Caco-2 (cell line): ENCODE data around the gene RPS18. TPM values are rescaled to one million over a fixed set of nuclear protein-coding genes. Genes with fewer than 3 reads are reported as not detected.
"Not testable (repeated sequence)": the region's sequence is repeated elsewhere in the genome, so short reads cannot be mapped to it uniquely, and the experiment has no call there.

ENCODE experiments used
- BruUV-seq: library from RNA; stranded (reverse); fragments of 400-500 nt; replicated peaks from 2 replicates; lab custom pipeline; 2021; lab: Mats Ljungman, UMichigan
- CTCF ChIA-PET: fragments of 300-600 bp; sonication (Branson Sonifier 250); formaldehyde crosslinking; loops from one replicate; lab custom pipeline; 2022; ENCODE audit warnings: antibody characterized with exemption; lab: Charles Lee
- POLR2A ChIA-PET: fragments of 300-600 bp; sonication (Branson Sonifier 250); formaldehyde crosslinking; loops from one replicate; lab custom pipeline; 2022; ENCODE audit warnings: antibody characterized with exemption; lab: Charles Lee
- DNase-seq, 2 experiments: peaks; one replicate each; pipeline versions ENCODE4 v3.0.0 to v3.0.0-alpha.2; 2020 to 2022
- H3K27me3 ChIP-seq: replicated peaks from 2 replicates; pipeline ENCODE4 v1.6.0; 2011; ENCODE audit warnings: low read length; ENCODE audit not compliant: control insufficient read depth, insufficient read depth
- H3K36me3 ChIP-seq: 2 replicates; pipeline ENCODE4 v1.5.1; 2011; ENCODE audit warnings: low read length; ENCODE audit not compliant: control insufficient read depth, insufficient read depth
- H3K4me1 ChIP-seq: fragments of 250-450 bp; sonication (Bioruptor Pico); 2 replicates; pipeline ENCODE4 v1.5.1; 2020; ENCODE audit warnings: mild to moderate bottlenecking
- H3K4me3 ChIP-seq: 2 replicates; pipeline ENCODE4 v1.5.1; 2011; ENCODE audit warnings: low read depth, mild to moderate bottlenecking, control low read depth, low read length
- H3K9me3 ChIP-seq: fragments of 250-450 bp; sonication (Bioruptor Pico); 2 replicates; pipeline ENCODE4 v1.5.1; 2020; ENCODE audit warnings: mild to moderate bottlenecking, moderate library complexity
- H3K27ac Mint-ChIP-seq: one replicate; pipeline ENCODE4 v1.8.0; 2022; ENCODE audit warnings: mixed read lengths; ENCODE audit not compliant: unreplicated experiment
- H3K27me3 Mint-ChIP-seq: one replicate; pipeline ENCODE4 v1.8.0; 2022; ENCODE audit warnings: mixed read lengths; ENCODE audit not compliant: insufficient read depth, unreplicated experiment
- H3K36me3 Mint-ChIP-seq: one replicate; pipeline ENCODE4 v1.8.0; 2022; ENCODE audit warnings: mild to moderate bottlenecking, mixed read lengths; ENCODE audit not compliant: insufficient read depth, unreplicated experiment
- H3K4me1 Mint-ChIP-seq: one replicate; pipeline ENCODE4 v1.8.0; 2022; ENCODE audit warnings: low read depth, mixed read lengths; ENCODE audit not compliant: unreplicated experiment
- H3K4me3 Mint-ChIP-seq: one replicate; pipeline ENCODE4 v1.8.0; 2022; ENCODE audit warnings: mild to moderate bottlenecking, moderate library complexity, mixed read lengths; ENCODE audit not compliant: unreplicated experiment
- H3K9me3 Mint-ChIP-seq: one replicate; pipeline ENCODE4 v1.8.0; 2022; ENCODE audit warnings: mixed read lengths; ENCODE audit not compliant: unreplicated experiment
- CTCF ChIP-seq, 2 experiments: fragments of 200-600 bp in 1 of 2; IDR thresholded peaks; 1 replicate in 1 of 2; 2 replicates in 1 of 2; pipeline versions ENCODE4 v1.5.1 to v1.8.0; 2011 to 2022; ENCODE audit warnings: antibody characterized with exemption in 1 of 2, control low read depth in 1 of 2, inconsistent platforms in 1 of 2, low read depth in 1 of 2, low read length in 1 of 2, mild to moderate bottlenecking in 1 of 2, moderate library complexity in 1 of 2; ENCODE audit not compliant: insufficient read depth in 1 of 2, severe bottlenecking in 1 of 2, unreplicated experiment in 1 of 2
- intact Hi-C: fragments of 100-400 bp; cut with micrococcal nuclease; formaldehyde crosslinking; loops from one replicate; pipeline ENCODE4 v1.10.0; 2022; ENCODE audit not compliant: unreplicated experiment
- total RNA-seq: library from RNA; stranded (reverse); gene quantifications from 2 replicates; pipeline ENCODE4 v1.2.3, GENCODE V29; 2022

RPS18 gene
- total RNA-seq, 1 experiment from 2014 or later, result 2,340 TPM

- Mint-ChIP-seq H3K9me3 (no peaks in the 10 kb centered on the region), H3K27ac (peak overlapping the region; percentile 33), H3K36me3 (peaks cover 68% of the 10 kb centered on the region), H3K4me1 (peaks cover 7% of the 10 kb centered on the region), H3K4me3 (no peak overlapping the region), H3K27me3 (no peaks in the 10 kb centered on the region)
- Histone ChIP-seq H3K4me3 (no peak overlapping the region), H3K4me1 (peaks cover 3% of the 10 kb centered on the region), H3K36me3 (peaks cover 5% of the 10 kb centered on the region), H3K9me3 (no peaks in the 10 kb centered on the region), H3K27me3 (no peaks in the 10 kb centered on the region)
- TF ChIP-seq CTCF (IDR thresholded peaks at IDR 0.05; ENCODE audit: insufficient read depth in 1 of 2, low read depth in 1 of 2, low read length in 1 of 2, severe bottlenecking in 1 of 2, unreplicated experiment in 1 of 2), result no peak
- ChIA-PET POLR2A (interaction anchor here (0.6 to 3.0 kb wide), 2 partner anchors 10 to 131 kb away, joined by 3 to 10 read pairs; partner anchors contain the start of genes PFDN6 and WDR46), CTCF (interaction anchor here (0.5 to 2.6 kb wide), 7 partner anchors 10 to 336 kb away, joined by 3 to 8 read pairs (median 4); partner anchors contain the start of genes PFDN6, RGL2 and WDR46)
- DNase-seq, result no peak
- TSS peak; percentile 42 for BruUV-seq
- intact Hi-C loops, result no loop called here
Observed at GRCh38 chr6:33279257-33279695, 7.4 kb downstream of the RPS18 start.

GRCh38 chr6:33279971-33280511 is 8.2 kb downstream of the RPS18 start:
- intact Hi-C loops, result loop anchor here (1.0 kb wide), 2 partner anchors 19 to 32 kb away; no protein-coding TSS in a partner anchor
- no peaks in the 10 kb centered on the region for H3K27me3 Mint-ChIP-seq
- peak; percentile 87 for DNase-seq
- H3K27me3 ChIP-seq, result no peaks in the 10 kb centered on the region
- H3K9me3 ChIP-seq, result no peaks in the 10 kb centered on the region
- H3K36me3 ChIP-seq, result peaks cover 3% of the 10 kb centered on the region
- ChIA-PET POLR2A (interaction anchor here (0.6 kb wide), 2 partner anchors 27 to 130 kb away, joined by 3 to 6 read pairs; no protein-coding TSS in a partner anchor), CTCF (interaction anchor here (0.6 to 2.6 kb wide), 3 partner anchors 9 to 337 kb away, joined by 4 to 7 read pairs (median 6); partner anchors contain the start of genes PFDN6 and WDR46)
- no peak overlapping the region for H3K4me3 Mint-ChIP-seq
- no TSS peak for BruUV-seq
- H3K36me3 Mint-ChIP-seq, result peaks cover 68% of the 10 kb centered on the region
- no peaks in the 10 kb centered on the region for H3K4me1 ChIP-seq
- H3K4me1 Mint-ChIP-seq, result no peaks in the 10 kb centered on the region
- peak overlapping the region; percentile 33 for H3K27ac Mint-ChIP-seq
- peak; percentile 91 to 99 for TF ChIP-seq CTCF (IDR thresholded peaks at IDR 0.05; ENCODE audit: insufficient read depth in 1 of 2, low read depth in 1 of 2, low read length in 1 of 2, severe bottlenecking in 1 of 2, unreplicated experiment in 1 of 2)
- H3K9me3 Mint-ChIP-seq, result no peaks in the 10 kb centered on the region
- no peak overlapping the region for H3K4me3 ChIP-seq

GRCh38 chr6:33280539-33280938 is 8.7 kb downstream of the RPS18 start:
- H3K4me1 ChIP-seq, result no peaks in the 10 kb centered on the region
- no peaks in the 10 kb centered on the region for H3K4me1 Mint-ChIP-seq
- H3K4me3 Mint-ChIP-seq, result no peak overlapping the region
- H3K4me3 ChIP-seq, result no peak overlapping the region
- H3K9me3 ChIP-seq, result no peaks in the 10 kb centered on the region
- no peak for DNase-seq
- no peak overlapping the region for H3K27ac Mint-ChIP-seq
- ChIA-PET POLR2A (no interaction called here), CTCF (interaction anchor here (1.1 to 2.6 kb wide), 2 partner anchors 17 to 19 kb away, joined by 3 to 7 read pairs; no protein-coding TSS in a partner anchor)
- no peaks in the 10 kb centered on the region for H3K9me3 Mint-ChIP-seq
- peaks cover 3% of the 10 kb centered on the region for H3K36me3 ChIP-seq
- intact Hi-C loops, result loop anchor here (1.0 kb wide), 2 partner anchors 19 to 32 kb away; no protein-coding TSS in a partner anchor
- no peaks in the 10 kb centered on the region for H3K27me3 ChIP-seq
- H3K27me3 Mint-ChIP-seq, result no peaks in the 10 kb centered on the region
- peaks cover 67% of the 10 kb centered on the region for H3K36me3 Mint-ChIP-seq
- TF ChIP-seq CTCF (IDR thresholded peaks at IDR 0.05; ENCODE audit: insufficient read depth in 1 of 2, low read depth in 1 of 2, low read length in 1 of 2, severe bottlenecking in 1 of 2, unreplicated experiment in 1 of 2), result no peak
- no TSS peak for BruUV-seq

- BruUV-seq, H3K36me3 ChIP-seq, H3K27me3 ChIP-seq, H3K4me3 ChIP-seq, H3K27me3 Mint-ChIP-seq, H3K9me3 Mint-ChIP-seq, intact Hi-C loops, H3K4me1 ChIP-seq, H3K4me3 Mint-ChIP-seq, CTCF ChIA-PET, POLR2A ChIA-PET, H3K27ac Mint-ChIP-seq, DNase-seq, H3K9me3 ChIP-seq, H3K4me1 Mint-ChIP-seq: not testable (repeated sequence)
- H3K36me3 Mint-ChIP-seq, result peaks cover 55% of the 10 kb centered on the region
Observed at GRCh38 chr6:33285214-33285613, 13.3 kb downstream of the RPS18 start.
